ENCODE results near the gene PISD. TPM values are rescaled to one million over a fixed set of nuclear protein-coding genes. Genes with fewer than 3 reads are reported as not detected.

PISD gene
- total RNA-seq, 2 donors from 2014 or later, result 39.1 to 43.4 TPM

- no peak overlapping the region for H3K4me3 Mint-ChIP-seq
- H3K27ac Mint-ChIP-seq, result no peak overlapping the region
- H3K27me3 Mint-ChIP-seq (ENCODE audit: insufficient read depth), result no peaks in the 10 kb centered on the region
- Histone ChIP-seq H3K9me3 (ENCODE audit: control insufficient read depth, low read length) (no peaks in the 10 kb centered on the region), H3K27ac (ENCODE audit: low read depth, low read length) (no peak overlapping the region), H3K4me1 (ENCODE audit: control insufficient read depth, insufficient read depth, low read length) (no peaks in the 10 kb centered on the region), H3K4me3 (ENCODE audit: low read length) (no peak overlapping the region), H3K9ac (ENCODE audit: extremely low read depth, low read length, poor library complexity, severe bottlenecking) (no peak overlapping the region), H3K27me3 (ENCODE audit: control insufficient read depth, insufficient read depth, low read length, poor library complexity, severe bottlenecking) (no peaks in the 10 kb centered on the region), H3K36me3 (ENCODE audit: control insufficient read depth, insufficient read depth, low read length) (peaks cover 6% of the 10 kb centered on the region)
- WGBS, 2 experiments (ENCODE audit: insufficient coverage in 1 of 2, insufficient read length in 1 of 2), result 90 to 94% methylated on average over 4 to 6 of the region's 6 CpGs
- DNase-seq, result no peak
- no peak for TF ChIP-seq CTCF (conservative IDR thresholded peaks at IDR 0.05)
- peaks cover 35% of the 10 kb centered on the region for H3K36me3 Mint-ChIP-seq (ENCODE audit: low read depth)
- no peaks in the 10 kb centered on the region for H3K4me1 Mint-ChIP-seq
- peaks cover 7% of the 10 kb centered on the region for H3K9me3 Mint-ChIP-seq
Observed at GRCh38 chr22:31588970-31589675, 72.9 kb downstream of the PISD start.

DNA sequence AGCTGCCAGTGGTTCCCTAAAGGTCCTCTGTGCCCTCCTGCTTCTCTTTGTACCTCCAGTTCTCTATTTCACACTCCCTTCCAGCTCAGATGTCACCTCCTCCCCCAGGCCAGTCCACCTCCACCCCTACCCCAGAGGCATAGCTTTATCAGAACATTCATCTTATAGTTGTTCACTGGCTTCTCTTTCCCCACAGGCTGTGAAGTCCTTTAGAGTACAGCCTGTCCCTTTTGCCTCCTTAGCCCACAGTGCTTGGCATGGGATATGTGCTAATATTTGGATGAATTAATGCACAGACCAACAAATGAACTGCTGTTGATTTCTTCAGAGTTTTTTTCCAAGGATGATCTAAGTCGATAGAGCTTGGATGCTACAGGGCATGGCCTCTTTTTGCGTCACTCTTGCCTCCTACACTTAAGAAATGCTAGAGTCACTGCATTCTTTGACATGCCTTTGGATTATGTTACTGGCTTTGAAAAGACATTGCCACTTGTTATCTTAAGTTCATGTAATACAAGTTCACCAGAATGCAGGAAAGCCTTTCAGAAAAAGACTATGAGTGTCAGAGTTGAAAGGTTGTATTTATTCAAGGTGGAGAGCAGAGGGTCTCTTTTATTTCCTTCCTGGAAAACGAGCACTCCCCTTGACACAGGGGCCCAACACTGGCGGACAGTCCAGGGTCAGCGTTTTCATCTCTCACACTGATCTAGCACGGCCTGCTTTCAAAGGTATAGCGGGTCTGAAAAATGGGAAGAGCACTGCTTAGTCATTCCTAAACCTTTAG, 75.7 kb downstream of the PISD start:
- no peaks in the 10 kb centered on the region for H3K4me1 Mint-ChIP-seq
- H3K36me3 Mint-ChIP-seq (ENCODE audit: low read depth), result peaks cover 32% of the 10 kb centered on the region
- WGBS, 2 experiments (ENCODE audit: insufficient coverage in 1 of 2, insufficient read length in 1 of 2), result 91 to 94% methylated on average over 6 to 7 of the region's 7 CpGs
- H3K27me3 Mint-ChIP-seq (ENCODE audit: insufficient read depth), result no peaks in the 10 kb centered on the region
- H3K27ac ChIP-seq (ENCODE audit: low read depth, low read length), result no peak overlapping the region
- TF ChIP-seq CTCF (conservative IDR thresholded peaks at IDR 0.05), result no peak
- no peaks in the 10 kb centered on the region for H3K9me3 ChIP-seq (ENCODE audit: control insufficient read depth, low read length)
- H3K9me3 Mint-ChIP-seq, result peaks cover 4% of the 10 kb centered on the region
- H3K4me3 ChIP-seq (ENCODE audit: low read length), result no peak overlapping the region
- H3K27me3 ChIP-seq (ENCODE audit: control insufficient read depth, insufficient read depth, low read length, poor library complexity, severe bottlenecking), result no peaks in the 10 kb centered on the region
- no peak overlapping the region for H3K4me3 Mint-ChIP-seq
- DNase-seq, result no peak
- peak overlapping the region; percentile 4 for H3K27ac Mint-ChIP-seq
- no peaks in the 10 kb centered on the region for H3K4me1 ChIP-seq (ENCODE audit: control insufficient read depth, insufficient read depth, low read length)
- H3K36me3 ChIP-seq (ENCODE audit: control insufficient read depth, insufficient read depth, low read length), result peaks cover 6% of the 10 kb centered on the region
- H3K9ac ChIP-seq (ENCODE audit: extremely low read depth, low read length, poor library complexity, severe bottlenecking), result no peak overlapping the region

GRCh38 chr22:31585161-31585859, 76.7 kb downstream of the PISD start:
- Histone ChIP-seq H3K4me3 (ENCODE audit: low read length) (no peak overlapping the region), H3K9me3 (ENCODE audit: control insufficient read depth, low read length) (no peaks in the 10 kb centered on the region), H3K36me3 (ENCODE audit: control insufficient read depth, insufficient read depth, low read length) (peaks cover 6% of the 10 kb centered on the region), H3K4me1 (ENCODE audit: control insufficient read depth, insufficient read depth, low read length) (no peaks in the 10 kb centered on the region), H3K9ac (ENCODE audit: extremely low read depth, low read length, poor library complexity, severe bottlenecking) (no peak overlapping the region), H3K27me3 (ENCODE audit: control insufficient read depth, insufficient read depth, low read length, poor library complexity, severe bottlenecking) (no peaks in the 10 kb centered on the region), H3K27ac (ENCODE audit: low read depth, low read length) (no peak overlapping the region)
- no peaks in the 10 kb centered on the region for H3K9me3 Mint-ChIP-seq
- TF ChIP-seq CTCF (conservative IDR thresholded peaks at IDR 0.05), result no peak
- H3K27ac Mint-ChIP-seq, result peak overlapping the region; percentile 4
- H3K36me3 Mint-ChIP-seq (ENCODE audit: low read depth), result peaks cover 27% of the 10 kb centered on the region
- no peak overlapping the region for H3K4me3 Mint-ChIP-seq
- H3K4me1 Mint-ChIP-seq, result no peaks in the 10 kb centered on the region
- WGBS, 2 experiments (ENCODE audit: insufficient coverage in 1 of 2, insufficient read length in 1 of 2), result 81 to 94% methylated on average over 3 of the region's 3 CpGs
- DNase-seq, result no peak
- no peaks in the 10 kb centered on the region for H3K27me3 Mint-ChIP-seq (ENCODE audit: insufficient read depth)
